Measurements from ENCODE around the gene UNC80.

GRCh38 chr2:209845666-209846065 lies 74.0 kb downstream of the UNC80 start:
- TF ChIP-seq EZH2phosphoT487 (conservative IDR thresholded peaks at IDR 0.05; ENCODE audit: low read length) (no peak), CTCF (IDR thresholded peaks at IDR 0.05; ENCODE audit: insufficient read depth, low read length, poor library complexity, severe bottlenecking) (no peak)

All from SU-DHL-6 (cell line).